Mesendoderm (in vitro differentiated cells): ENCODE results near the gene GALNT7.

ENCODE experiments used
- DNase-seq: peaks from one replicate; pipeline ENCODE4 v3.0.0; 2013
- H2AK5ac ChIP-seq: 2 replicates; pipeline ENCODE4 v1.6.1; 2013; ENCODE audit warnings: low read length, inconsistent platforms
- H2BK120ac ChIP-seq: 2 replicates; pipeline ENCODE4 v1.6.1; 2013; ENCODE audit warnings: low read depth, mild to moderate bottlenecking, low read length, moderate library complexity, mixed read lengths
- H2BK15ac ChIP-seq: replicated peaks from 2 replicates; pipeline ENCODE4 v1.6.1; 2013; ENCODE audit warnings: low read depth, mild to moderate bottlenecking, moderate library complexity
- H2BK5ac ChIP-seq: 2 replicates; pipeline ENCODE4 v1.6.1; 2013; ENCODE audit warnings: low read length, inconsistent platforms
- H3K18ac ChIP-seq: 2 replicates; pipeline ENCODE4 v1.6.1; 2013; ENCODE audit warnings: mild to moderate bottlenecking, low read length, mixed read lengths
- H3K23ac ChIP-seq: one replicate; pipeline ENCODE4 v1.6.1; 2013; ENCODE audit warnings: low read length
- H3K27ac ChIP-seq: 2 replicates; pipeline ENCODE4 v1.5.1; 2013; ENCODE audit warnings: low read depth, mild to moderate bottlenecking, inconsistent platforms, low read length, moderate library complexity
- H3K27me3 ChIP-seq: 2 replicates; pipeline ENCODE4 v1.6.1; 2013; ENCODE audit warnings: low read length, control low read depth, mild to moderate bottlenecking, inconsistent platforms; ENCODE audit not compliant: insufficient read depth, poor library complexity
- H3K36me3 ChIP-seq: 2 replicates; pipeline ENCODE4 v1.6.1; 2013; ENCODE audit warnings: low read length, inconsistent platforms; ENCODE audit not compliant: control insufficient read depth, insufficient read depth
- H3K4ac ChIP-seq: one replicate; pipeline ENCODE4 v1.6.1; 2013; ENCODE audit warnings: low read depth, mild to moderate bottlenecking, low read length, moderate library complexity
- H3K4me1 ChIP-seq: 2 replicates; pipeline ENCODE4 v1.6.1; 2013; ENCODE audit warnings: low read depth, low read length, inconsistent platforms; ENCODE audit not compliant: control insufficient read depth
- H3K4me2 ChIP-seq: 2 replicates; pipeline ENCODE4 v1.6.1; 2013; ENCODE audit warnings: low read length
- H3K4me3 ChIP-seq: 2 replicates; pipeline ENCODE4 v1.5.1; 2013; ENCODE audit warnings: mild to moderate bottlenecking, low read length
- H3K56ac ChIP-seq: one replicate; pipeline ENCODE4 v1.6.1; 2013; ENCODE audit warnings: low read length
- H3K79me1 ChIP-seq: 2 replicates; pipeline ENCODE4 v1.6.1; 2013; ENCODE audit warnings: low read length, inconsistent platforms
- H3K79me2 ChIP-seq: 2 replicates; pipeline ENCODE4 v1.6.1; 2013; ENCODE audit warnings: mild to moderate bottlenecking, low read length; ENCODE audit not compliant: control insufficient read depth, insufficient read depth
- H3K9ac ChIP-seq: 2 replicates; pipeline ENCODE4 v1.6.1; 2013; ENCODE audit warnings: low read length, inconsistent platforms
- H4K5ac ChIP-seq: one replicate; pipeline ENCODE4 v1.6.1; 2013; ENCODE audit warnings: low read length
- H4K8ac ChIP-seq: one replicate; pipeline ENCODE4 v1.6.1; 2013; ENCODE audit warnings: low read depth, mild to moderate bottlenecking, control low read depth, low read length, moderate library complexity
- WGBS: extraction: QIAGEN DNeasy Blood & Tissue Kit; methylation state at CpG from one replicate; pipeline ENCODE4 v1.1.7; 2013; ENCODE audit warnings: low lambda C conversion rate, missing lambda C conversion rate; ENCODE audit not compliant: insufficient coverage; ENCODE audit errors: extremely low coverage; 5-methylcytosine and 5-hydroxymethylcytosine counted together

GALNT7 gene

DNA sequence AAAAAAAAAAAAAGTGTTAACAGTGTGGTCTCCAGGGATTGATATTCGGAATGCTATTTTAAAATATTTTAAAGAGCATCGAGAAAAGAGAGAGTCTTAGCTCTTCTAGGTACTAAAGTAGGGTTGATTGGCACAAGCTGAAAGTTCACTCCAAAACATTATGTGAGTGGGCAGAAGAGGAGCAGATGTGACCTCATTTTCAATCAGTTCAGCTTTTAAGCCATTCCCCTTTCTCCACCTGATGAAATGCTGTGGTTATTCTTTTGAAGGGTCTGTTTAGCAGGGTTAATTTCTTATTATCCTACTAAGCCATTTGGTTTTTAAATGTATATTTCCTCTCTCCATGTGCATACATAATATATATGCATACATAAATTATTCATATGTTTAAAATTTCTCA, 69.2 kb downstream of the GALNT7 start:
- no peak overlapping the region for H3K23ac ChIP-seq
- no peaks in the 10 kb centered on the region for H3K27me3 ChIP-seq
- H2BK15ac ChIP-seq = no peak overlapping the region
- H3K4me1 ChIP-seq = peaks cover 2% of the 10 kb centered on the region
- H3K36me3 ChIP-seq = no peaks in the 10 kb centered on the region
- no peak overlapping the region for H3K56ac ChIP-seq
- no CpG with 5 or more reads among the region's 2 CpGs for WGBS
- no peak overlapping the region for H2BK120ac ChIP-seq
- H3K9ac ChIP-seq = no peak overlapping the region
- H4K5ac ChIP-seq = no peak overlapping the region
- no peak overlapping the region for H3K27ac ChIP-seq
- H3K79me2 ChIP-seq = peaks cover 16% of the 10 kb centered on the region
- DNase-seq = no peak
- no peak overlapping the region for H3K18ac ChIP-seq
- H2AK5ac ChIP-seq = no peak overlapping the region
- no peak overlapping the region for H3K4me2 ChIP-seq
- H3K4ac ChIP-seq = no peak overlapping the region
- H2BK5ac ChIP-seq = no peak overlapping the region
- peak overlapping the region; percentile 31 for H4K8ac ChIP-seq
- no peak overlapping the region for H3K4me3 ChIP-seq
- peaks cover 9% of the 10 kb centered on the region for H3K79me1 ChIP-seq

DNA sequence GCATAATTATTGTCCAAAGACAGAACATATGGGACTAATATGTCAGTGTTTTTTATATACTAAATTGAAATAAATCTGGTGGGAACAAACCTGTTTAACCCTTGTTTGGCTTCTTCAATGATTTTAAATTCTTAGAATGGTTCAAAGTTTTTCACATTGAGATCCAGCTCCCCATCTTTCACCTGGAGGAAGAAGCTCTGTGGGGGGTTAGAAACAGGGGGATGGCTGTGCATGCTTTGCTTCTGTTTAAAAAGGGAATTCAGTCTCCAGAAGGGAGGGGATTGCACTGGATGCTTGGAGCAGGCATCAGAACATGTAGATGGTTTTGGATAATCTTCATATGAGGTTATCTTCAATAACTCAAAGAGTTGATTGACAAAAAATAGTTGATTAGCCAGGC, 72.1 kb downstream of the GALNT7 start:
- Histone ChIP-seq H3K4me3 (no peak overlapping the region), H3K27me3 (no peaks in the 10 kb centered on the region), H3K4me2 (no peak overlapping the region), H3K79me2 (peaks cover 22% of the 10 kb centered on the region), H4K8ac (no peak overlapping the region), H3K23ac (no peak overlapping the region), H2AK5ac (no peak overlapping the region), H3K9ac (no peak overlapping the region), H2BK5ac (no peak overlapping the region), H3K36me3 (no peaks in the 10 kb centered on the region), H2BK15ac (no peak overlapping the region), H2BK120ac (no peak overlapping the region), H3K4ac (no peak overlapping the region), H4K5ac (no peak overlapping the region), H3K27ac (no peak overlapping the region), H3K18ac (no peak overlapping the region), H3K4me1 (peaks cover 7% of the 10 kb centered on the region), H3K56ac (no peak overlapping the region), H3K79me1 (peaks cover 7% of the 10 kb centered on the region)
- no peak for DNase-seq

DNA sequence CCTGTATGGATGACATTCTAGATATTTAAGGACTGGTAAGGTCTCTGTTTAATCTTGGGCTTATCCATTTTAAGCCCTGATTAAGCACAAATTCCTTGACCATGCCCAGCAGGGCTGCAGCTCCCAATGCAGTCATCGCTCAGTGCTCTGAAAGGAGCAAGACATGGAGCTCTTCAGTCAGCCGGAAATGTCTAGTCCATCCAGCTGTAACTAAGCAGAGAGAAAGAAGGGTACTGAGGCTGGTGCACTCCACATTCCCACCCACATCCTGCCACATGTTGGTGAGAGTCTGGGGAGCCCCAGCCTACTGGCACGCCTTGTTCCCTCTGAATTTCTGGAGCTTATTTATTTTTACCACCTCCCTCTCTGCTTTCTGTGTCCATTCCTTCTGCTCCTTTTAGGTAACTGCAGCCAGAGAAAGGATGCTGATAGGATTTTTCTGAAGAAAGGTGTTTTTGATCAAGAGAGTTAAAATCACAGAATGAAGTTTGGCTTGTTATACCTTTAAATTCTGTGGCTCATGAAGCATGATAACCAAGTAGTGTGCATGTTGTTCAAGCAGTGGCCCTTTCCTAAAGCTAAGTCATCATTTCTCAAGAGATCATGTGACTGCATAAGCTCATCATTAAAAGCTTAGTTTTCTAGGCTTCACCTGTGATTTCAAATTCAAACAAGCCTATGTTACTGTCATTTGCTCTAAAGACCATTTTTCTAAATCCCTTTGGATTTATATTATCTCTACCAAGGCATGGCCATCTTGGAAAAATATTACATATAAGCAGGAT, 74.0 kb downstream of the GALNT7 start:
- Histone ChIP-seq H3K4me1 (peaks cover 5% of the 10 kb centered on the region), H3K79me1 (peaks cover 4% of the 10 kb centered on the region), H3K23ac (no peak overlapping the region), H2AK5ac (no peak overlapping the region), H3K18ac (no peak overlapping the region), H4K5ac (no peak overlapping the region), H4K8ac (no peak overlapping the region), H3K36me3 (no peaks in the 10 kb centered on the region), H3K9ac (no peak overlapping the region), H3K4ac (no peak overlapping the region), H2BK120ac (no peak overlapping the region), H3K56ac (peak overlapping the region; percentile 22), H3K4me2 (no peak overlapping the region), H3K79me2 (peaks cover 19% of the 10 kb centered on the region), H2BK5ac (no peak overlapping the region), H2BK15ac (no peak overlapping the region), H3K4me3 (no peak overlapping the region), H3K27me3 (no peaks in the 10 kb centered on the region), H3K27ac (no peak overlapping the region)
- DNase-seq = no peak
- WGBS = no CpG with 5 or more reads among the region's 3 CpGs

DNA sequence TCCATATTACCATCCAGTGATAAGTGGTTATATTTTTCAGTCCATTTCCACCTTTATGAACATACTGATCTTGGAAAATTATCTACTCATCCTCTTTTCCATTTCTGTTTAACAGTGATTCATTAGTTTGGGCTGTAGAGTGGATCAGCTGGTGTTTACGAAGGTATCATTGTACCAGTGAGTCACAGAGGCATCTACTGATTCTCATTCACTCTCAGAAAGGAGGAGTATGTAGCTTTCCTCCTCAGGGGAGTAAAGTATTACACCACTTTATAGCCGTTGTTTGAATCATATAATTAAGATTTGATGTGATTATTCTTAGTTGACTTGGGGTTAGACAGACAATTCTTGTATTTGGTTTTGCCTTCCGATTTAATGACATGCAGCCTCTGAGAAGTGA, 74.7 kb downstream of the GALNT7 start:
- H3K4ac ChIP-seq = no peak overlapping the region
- peaks cover 23% of the 10 kb centered on the region for H3K79me2 ChIP-seq
- peaks cover 4% of the 10 kb centered on the region for H3K79me1 ChIP-seq
- no peak overlapping the region for H2BK15ac ChIP-seq
- no peak overlapping the region for H3K4me2 ChIP-seq
- H2AK5ac ChIP-seq = no peak overlapping the region
- H4K8ac ChIP-seq = no peak overlapping the region
- no peak overlapping the region for H4K5ac ChIP-seq
- DNase-seq = no peak
- no peak overlapping the region for H3K4me3 ChIP-seq
- H3K56ac ChIP-seq = no peak overlapping the region
- no peak overlapping the region for H2BK5ac ChIP-seq
- H3K27ac ChIP-seq = no peak overlapping the region
- no peak overlapping the region for H2BK120ac ChIP-seq
- H3K9ac ChIP-seq = no peak overlapping the region
- no peak overlapping the region for H3K18ac ChIP-seq
- no peak overlapping the region for H3K23ac ChIP-seq
- no CpG with 5 or more reads among the region's 3 CpGs for WGBS
- H3K36me3 ChIP-seq = no peaks in the 10 kb centered on the region
- no peaks in the 10 kb centered on the region for H3K27me3 ChIP-seq
- peaks cover 5% of the 10 kb centered on the region for H3K4me1 ChIP-seq

DNA sequence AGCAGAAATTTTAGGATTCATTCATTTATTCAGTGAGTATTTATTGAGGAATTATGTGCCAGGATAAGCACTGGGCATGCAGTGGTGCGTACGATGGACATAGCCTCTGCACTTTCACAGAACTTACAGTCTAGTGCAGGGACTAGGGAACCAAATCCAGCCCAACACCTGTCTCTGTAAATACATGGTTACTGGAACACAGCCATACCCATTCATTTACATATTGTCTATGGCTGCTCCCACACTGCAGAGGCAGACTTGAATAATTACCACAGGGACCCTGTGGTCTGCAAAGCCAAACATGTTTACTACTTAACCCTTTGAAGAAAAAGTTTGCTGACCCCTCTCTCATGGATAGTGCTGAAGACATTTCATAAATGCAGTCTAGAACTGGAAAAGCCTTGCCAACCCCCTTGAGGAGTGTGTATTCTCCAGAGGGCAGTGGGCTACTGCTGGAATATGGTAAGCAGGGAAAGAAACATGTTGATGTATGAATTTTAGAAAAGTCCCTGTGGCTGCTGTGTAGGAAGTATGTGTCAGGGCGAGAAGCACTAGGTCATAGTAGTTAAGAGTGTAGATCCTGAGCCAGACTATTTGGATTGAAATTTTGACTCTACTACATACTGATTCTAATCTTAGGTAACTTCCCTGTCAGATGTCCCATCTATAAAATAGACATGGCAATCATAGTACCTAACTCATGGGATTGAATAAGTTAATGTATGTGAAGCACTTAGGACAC, 75.5 kb downstream of the GALNT7 start:
- Histone ChIP-seq H3K9ac (no peak overlapping the region), H3K27ac (no peak overlapping the region), H4K5ac (no peak overlapping the region), H3K36me3 (no peaks in the 10 kb centered on the region), H2BK15ac (no peak overlapping the region), H3K4me3 (no peak overlapping the region), H3K79me1 (peaks cover 4% of the 10 kb centered on the region), H2AK5ac (no peak overlapping the region), H3K23ac (no peak overlapping the region), H3K4me2 (no peak overlapping the region), H2BK120ac (no peak overlapping the region), H3K27me3 (no peaks in the 10 kb centered on the region), H3K4ac (no peak overlapping the region), H3K56ac (no peak overlapping the region), H3K18ac (peak overlapping the region; percentile 28), H3K4me1 (peaks cover 5% of the 10 kb centered on the region), H4K8ac (no peak overlapping the region), H3K79me2 (peaks cover 23% of the 10 kb centered on the region), H2BK5ac (no peak overlapping the region)
- DNase-seq = no peak
- no CpG with 5 or more reads among the region's 3 CpGs for WGBS
